GM19025 (cell line): Measurements from ENCODE around the gene KRTAP5-5.
"Not testable (repeated sequence)": the region's sequence is repeated elsewhere in the genome, so short reads cannot be mapped to it uniquely, and the experiment has no call there.

ENCODE experiments used
- ATAC-seq: cut with Tn5 transposase; IDR thresholded peaks from one replicate; pipeline ENCODE4 v1.9.1; 2021; ENCODE audit warnings: mild to moderate bottlenecking, low read depth, moderate library complexity; ENCODE audit not compliant: unreplicated experiment

KRTAP5-5 gene

DNA sequence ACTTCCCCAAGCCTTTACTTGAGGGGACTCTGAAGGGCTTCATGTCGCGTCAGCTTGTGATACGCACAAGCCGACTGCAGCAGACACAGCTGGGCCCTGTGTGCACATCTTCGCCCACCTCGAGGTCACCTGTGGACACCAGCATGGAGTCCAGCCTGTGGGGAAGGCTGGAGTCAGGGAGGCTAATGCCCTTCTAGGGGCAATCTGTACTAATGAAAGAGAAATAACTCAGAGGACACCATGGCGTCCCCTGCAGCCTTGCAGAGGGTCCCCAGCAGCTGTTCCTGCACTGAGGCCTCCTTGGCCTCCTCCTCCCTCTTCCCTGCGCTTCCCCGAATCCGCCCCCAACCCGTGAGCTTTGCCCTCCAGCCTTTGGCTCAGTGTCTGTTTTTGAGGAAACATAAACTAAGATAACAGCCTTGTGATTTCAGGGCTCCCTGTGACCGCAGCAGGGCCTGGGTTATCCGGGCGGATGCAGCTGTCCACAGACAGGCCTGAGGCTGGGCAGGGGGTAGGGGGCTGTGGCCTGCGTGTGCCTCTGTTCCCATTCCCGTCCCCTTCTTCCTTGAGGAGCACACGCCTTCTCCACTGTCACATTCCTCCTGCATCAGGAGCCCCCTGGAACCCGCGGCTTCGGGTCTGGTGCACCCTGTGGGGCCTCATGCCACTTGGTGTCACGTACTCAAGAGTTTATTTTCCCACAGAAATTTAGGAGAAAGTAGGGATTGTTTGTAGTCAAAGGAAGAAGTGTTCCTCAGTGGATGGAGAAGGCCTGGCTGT lies 25.0 kb downstream of the KRTAP5-5 start:
- ATAC-seq: no peak

DNA sequence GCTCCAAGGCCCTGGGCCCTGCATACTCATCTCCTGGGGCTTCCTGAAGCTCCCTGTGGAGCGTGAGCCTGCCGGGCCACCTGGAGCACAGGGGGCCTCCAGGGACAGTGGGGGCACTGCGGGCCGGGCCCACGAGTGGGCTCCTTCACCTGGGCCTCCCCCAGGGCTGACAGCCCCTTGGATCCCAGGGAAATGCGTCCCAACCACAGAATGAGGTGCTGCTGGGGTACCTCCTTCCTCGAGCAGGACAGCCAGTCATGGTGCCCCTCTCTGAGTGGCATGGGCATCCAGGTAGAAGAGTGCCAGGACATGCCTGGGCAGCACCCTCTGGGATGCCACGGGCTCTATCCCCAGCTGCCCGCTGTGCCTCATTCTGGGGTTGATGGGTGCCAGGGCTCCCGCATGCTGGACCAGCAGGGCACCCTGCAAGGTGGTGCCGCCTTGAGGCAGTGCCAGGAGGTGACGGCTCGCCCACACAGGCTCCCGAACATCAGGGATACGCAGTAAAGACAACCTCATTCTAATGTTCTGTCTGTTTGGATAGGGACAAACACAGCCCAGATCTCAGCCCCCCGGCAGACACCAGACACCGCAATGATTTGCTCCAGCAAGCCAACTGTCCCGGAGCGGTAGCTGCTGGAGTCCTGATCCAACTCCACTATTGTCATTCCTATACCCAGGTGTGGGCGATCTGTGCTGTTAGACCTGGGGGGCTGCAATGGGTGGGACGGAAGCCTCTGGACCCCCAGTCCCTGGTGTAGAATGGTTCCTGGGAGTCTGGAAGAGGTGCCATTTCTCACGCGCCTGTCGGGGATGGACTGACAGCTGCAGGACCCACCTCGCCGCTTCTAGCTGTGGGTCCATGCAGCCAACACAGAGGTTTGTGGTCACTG lies 25.8 kb downstream of the KRTAP5-5 start:
- ATAC-seq: no peak

DNA sequence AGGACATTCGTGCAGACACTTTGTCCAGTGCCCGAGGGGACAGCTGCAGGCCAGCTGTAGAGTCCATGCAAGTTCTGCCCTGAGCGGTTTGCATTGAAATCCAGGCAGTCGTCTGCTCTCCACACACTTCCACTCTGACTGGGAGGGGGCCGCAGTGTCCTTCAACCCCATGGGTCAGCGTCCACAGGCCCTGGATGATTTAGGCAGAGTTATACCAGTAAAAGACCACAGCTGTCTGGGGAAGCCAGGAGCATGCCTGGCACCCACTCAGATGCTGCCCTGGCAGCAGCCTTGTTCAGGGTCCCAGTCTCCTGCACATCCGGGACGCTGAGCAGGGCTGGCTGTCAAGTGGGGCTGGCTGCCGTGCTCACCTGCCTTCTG lies 26.5 kb downstream of the KRTAP5-5 start:
- ATAC-seq: no peak

DNA sequence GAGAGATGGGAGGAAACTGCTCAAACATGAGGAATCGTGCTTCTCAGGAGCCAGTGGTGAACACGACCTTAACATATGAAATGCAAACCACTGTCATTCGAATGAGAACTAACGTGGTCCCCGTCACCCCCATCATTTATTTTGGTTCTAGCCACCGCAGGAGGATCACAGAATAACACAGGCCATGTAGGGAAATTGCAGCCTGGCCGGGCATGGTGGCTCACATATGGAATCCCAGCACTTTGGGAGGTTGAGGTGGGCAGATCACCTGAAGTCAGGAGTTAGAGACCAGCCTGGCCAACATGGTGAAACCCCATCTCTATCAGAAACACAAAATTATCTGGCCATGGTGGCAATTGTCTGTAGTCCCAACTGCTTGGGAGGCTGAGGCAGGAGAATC lies 27.1 kb downstream of the KRTAP5-5 start:
- no peak for ATAC-seq

DNA sequence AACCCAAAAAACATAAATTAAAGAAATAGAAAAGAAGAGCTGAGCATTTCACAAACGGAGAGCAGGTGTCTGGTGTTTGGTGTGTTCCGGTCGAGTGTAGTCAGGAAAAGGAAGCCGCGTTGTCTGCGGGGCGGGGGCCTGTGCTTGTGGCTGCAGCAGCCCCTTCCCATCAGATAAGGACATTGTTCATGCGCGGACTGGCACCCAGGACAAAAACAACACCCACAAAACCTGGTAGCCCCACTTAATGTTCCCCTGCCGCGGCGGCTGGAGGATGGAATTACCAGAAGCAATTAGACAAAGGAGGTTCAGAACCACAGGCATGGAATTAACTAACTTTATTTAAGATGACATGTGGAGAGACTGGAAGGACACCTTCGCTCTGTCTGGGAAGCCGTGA lies 29.9 kb downstream of the KRTAP5-5 start:
- ATAC-seq: no peak

DNA sequence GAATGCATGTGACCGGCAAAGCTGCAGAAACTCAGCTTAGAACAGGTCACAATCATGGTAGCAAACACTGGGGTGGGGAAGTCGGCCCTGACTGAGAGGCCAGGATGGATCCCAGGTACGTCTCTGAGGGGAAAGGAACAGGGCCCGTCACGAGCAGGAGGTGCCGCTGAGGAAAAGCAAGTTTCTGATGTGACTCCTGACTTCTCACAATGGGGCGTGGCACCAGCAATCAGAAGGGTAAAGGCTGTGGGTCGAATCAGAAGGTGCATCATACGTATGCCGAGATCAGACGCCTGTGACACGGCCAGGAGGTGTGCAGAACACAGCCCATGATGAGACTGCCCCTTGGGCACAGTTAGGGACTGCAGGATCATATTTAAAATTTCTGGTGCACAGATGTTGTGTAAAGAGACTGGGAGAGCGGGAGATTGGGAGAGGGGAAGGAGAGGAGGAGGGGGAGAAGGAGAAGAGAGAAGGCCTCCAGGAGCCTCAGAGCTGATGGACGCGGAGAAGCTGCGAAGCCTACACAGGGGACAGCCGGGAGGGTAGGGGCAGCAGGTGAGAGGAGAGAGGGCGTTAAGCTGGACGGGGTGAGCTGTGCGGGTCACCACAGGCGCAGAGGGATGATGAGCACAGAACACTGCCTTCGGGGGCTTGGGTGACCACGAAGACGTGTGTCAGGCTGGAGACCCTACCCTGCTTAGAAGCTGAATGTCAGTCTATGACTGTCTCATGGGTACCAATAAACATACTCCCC lies 30.7 kb downstream of the KRTAP5-5 start:
- ATAC-seq: no peak

DNA sequence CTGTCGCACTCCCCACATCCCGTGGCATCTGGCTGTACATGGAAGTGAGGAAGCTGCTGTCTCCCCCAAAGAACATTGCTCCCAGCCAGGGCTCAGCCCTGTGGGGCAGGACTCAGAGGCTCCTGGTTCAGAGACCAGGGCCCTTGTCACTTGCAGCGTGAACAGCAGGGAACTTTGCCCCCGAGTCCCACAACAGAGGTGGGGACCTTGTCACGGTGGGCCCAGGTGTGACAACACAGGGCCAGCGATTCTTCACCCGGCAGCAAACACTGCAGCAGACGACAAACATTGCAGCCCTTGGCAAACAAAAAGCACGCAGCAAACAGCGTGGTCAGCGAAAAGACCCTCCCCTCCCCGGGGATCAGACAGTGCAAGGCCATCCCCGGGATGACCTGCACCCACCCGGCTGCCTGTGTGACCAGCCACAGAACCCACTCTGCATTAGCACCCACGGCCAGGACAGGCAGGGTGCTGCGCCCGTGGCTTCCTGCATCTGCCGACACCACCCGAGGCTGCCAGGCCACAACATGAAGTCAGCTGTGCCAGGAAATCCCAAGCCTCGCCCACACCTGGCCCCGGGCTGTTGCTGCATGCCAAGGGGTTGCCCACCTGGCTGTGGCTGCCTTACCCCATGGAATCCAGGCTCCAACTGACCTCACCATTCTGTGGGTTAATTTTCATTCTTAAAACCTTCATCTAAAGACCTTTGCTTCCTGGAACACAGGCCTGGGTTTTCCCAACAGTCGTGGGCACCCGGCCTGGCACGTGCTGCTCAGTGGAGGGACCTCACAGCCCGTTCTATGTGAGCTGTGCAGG lies 32.1 kb downstream of the KRTAP5-5 start:
- not testable (repeated sequence) for ATAC-seq

DNA sequence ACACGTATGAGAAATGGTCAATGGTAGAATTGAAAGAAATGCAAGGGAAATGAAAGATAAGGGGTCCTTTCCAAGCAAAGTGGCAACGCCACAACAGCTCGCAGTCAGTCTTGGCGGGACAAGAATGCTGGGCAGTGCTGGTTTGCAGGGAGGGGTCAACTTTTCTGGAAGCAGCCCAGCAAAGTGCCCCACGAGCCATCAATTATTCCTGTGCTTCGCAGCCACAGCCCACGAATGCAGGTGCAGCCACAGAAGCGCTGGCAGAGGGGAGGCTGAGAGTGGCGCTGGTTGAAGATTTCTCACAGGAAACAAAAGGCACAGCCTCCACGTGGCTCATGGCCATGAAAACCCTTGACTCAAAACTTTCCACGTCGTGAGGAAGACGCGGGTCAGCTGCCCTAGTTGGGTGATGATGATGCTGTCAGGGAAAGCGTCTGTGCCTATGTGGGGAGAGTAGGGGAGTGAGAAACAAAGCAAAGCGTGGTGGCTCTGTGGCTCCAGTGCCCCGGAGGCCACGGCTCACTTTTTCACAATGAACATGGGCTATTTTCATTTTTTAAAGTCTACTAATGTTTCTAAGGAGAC lies 33.2 kb downstream of the KRTAP5-5 start:
- not testable (repeated sequence) for ATAC-seq

DNA sequence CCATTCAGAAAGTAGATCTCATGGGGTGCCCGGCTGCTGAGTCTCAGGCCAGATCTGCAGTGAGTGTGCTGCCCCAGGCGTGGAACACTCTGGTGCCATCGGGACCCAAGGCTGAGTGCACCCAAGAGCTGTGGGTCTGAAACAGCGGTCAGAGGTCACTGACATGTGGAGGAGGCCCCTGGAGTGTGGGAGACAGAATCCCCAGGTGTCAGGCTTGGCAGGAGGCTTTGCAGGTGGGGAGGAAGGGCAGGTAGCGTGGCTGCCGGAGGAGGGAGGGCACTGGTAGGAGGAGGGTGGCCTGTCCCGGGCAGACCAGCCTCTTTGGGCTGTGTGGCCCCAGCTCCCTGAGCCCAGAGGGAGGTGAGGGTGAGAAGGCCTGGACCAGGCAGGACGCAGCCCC lies 35.7 kb downstream of the KRTAP5-5 start:
- no peak for ATAC-seq

DNA sequence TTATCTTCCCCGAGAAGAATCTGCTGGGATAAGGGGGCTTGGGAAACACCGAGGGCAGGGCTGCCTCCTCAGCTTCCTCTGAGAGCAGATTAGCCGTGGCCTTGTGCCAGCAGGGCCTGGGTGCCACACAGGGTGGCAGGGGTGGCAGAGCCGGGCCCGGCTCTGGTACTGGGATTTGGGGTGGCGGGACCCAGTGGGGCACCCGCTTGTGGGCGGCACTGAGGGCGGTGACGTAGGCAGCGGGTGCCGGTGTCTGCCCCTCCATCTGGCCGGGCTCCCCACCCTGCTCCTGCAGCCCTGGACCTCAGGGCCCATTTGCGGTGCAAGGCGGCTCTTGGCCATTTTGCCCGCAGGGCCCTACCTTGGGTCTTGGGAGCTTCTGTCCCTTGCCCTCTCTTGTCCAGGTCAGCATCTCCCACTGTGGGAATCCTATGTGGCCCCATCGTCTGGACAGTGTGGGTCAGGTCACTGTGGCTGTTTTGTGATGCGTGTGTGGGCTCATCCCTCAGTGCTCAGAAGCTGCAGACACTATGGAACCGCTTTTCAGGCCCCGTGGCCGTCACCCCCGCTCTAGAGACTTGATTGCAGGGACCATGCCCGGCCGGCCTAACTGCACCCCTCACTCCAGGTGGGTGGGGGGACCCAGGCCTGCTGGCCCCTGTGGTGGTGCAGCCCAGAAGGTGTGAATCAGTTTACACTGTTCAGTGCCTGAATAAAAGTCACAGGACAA lies 37.7 kb downstream of the KRTAP5-5 start:
- ATAC-seq: no peak

DNA sequence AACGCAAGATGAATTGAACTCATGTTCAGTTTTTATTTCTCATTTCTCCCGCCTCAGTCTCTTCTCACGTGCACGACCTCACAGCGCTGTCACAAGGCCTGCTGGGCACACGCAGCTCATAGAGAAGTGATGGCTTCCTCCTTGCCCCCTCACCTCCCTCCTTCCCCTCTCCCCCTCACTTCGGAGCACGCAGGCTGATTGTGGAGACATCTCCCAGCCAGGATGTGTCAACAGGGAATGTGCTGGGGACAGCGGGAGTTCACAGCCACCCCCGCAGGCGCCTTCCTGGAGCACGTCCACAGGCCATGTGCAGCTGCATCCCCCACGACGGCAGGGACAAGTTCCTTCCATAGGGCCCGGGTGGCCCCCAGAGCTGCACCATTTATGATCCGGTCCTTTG lies 38.3 kb downstream of the KRTAP5-5 start:
- no peak for ATAC-seq

DNA sequence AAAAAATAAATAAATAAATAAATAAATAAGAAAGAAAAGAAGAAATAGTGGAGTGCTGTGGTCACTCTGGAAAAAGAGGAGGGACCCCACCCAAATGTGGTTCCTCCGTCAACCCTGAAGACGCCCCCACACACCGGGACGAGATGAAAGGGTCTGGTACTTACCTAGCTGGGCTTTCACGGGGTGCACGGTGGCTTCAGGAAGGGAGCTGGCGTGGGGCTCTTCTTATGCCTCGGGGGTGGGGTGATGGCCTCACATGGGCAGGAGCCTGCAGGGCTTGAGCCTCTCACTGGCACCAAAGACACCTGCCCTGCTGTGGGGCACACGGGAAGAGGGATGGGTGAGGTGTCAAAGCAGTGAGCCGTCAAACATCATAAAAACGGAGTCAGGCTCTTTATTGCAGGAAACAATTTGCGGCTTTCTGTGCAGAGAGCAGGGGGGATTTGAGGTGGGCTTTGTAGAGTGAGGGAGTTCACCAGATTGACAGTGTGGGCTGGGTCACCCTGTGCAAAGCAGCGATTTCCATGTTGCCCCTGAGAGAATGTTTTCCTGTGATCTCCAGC lies 39.4 kb downstream of the KRTAP5-5 start:
- ATAC-seq: no peak

DNA sequence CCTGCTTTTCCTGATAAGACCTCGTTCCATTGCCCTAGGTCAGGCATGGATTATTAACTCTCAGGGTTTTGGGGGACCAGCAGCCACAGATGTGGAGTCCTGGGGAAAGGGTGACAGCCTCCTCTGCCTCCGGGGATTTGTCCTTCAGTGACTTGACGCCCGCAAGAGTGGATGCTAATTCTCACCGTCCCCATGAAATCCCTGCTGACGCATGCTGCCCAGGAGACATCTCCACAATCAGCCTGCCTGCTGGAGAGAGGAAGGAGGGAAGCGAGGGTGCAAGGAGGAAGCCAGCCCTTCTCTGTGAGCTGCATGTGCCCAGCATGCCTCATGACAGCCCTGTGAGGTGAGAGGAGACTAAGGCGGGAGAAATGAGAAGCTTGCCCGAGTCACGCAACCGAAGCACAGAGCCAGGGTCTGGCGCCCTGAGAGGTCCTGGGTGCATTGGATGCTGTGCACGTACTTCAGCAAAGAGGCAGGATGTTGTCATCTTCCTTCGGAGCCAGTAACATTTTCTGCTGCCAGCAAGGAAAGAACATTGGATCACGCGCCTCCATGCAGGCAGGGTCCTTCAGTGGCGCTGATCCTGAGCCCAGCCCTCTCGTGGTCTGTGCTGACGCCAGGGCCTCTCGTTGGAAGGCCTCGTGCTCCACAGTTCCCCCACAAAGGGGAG lies 40.1 kb downstream of the KRTAP5-5 start:
- no peak for ATAC-seq

DNA sequence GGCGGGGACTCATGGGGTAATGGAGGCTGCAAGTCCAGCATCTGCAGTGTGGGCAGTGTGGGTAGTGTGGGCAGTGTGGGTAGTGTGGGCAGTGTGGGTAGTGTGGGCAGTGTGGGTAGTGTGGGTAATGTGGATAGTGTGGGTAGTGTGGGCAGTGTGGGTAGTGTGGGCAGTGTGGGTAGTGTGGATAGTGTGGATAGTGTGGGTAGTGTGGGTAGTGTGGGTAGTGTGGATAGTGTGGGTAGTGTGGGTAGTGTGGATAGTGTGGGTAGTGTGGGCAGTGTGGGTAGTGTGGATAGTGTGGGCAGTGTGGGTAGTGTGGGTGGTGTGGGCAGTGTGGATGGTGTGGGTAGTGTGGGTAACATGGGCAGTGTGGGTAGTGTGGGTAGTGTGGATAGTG lies 40.9 kb downstream of the KRTAP5-5 start:
- not testable (repeated sequence) for ATAC-seq

DNA sequence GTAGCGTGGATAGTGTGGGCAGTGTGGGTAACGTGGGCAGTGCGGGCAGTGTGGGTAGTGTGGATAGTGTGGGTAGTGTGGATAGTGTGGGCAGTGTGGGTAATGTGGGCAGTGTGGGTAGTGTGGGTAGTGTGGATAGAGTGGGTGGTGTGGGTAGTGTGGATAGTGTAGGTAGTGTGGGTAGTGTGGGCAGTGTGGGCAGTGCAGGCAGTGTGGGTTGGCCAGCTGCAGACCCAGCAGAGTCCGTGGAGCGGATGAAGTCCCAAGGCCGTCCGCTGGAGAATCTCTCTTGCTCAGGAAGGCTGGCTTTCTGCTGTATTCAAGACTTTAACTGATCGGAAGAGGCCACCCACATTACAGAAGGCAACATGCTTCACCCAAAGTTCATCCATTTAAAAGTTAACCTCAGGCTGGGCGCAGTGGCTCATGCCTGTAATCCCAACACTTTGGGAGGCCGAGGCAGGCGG lies 41.4 kb downstream of the KRTAP5-5 start:
- ATAC-seq: no peak

DNA sequence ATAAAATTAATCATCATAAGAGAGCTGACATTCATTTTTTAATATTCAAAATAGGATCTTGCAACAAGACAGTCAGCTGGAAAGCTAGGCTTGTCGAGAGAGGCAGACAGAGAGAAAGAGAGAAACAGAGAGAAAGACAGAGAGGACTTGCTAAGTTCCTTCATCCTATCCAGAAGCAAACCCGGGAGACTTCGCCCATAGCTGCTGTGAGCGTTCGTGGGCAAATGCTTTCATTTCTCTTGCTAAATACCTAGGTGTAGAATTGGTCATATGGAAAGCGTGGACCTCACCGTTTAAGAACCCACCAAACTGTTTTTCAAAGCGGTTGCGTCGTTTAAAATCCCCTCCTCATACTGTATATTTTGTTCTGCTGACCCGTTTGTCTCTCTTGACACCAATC lies 42.1 kb downstream of the KRTAP5-5 start:
- no peak for ATAC-seq

DNA sequence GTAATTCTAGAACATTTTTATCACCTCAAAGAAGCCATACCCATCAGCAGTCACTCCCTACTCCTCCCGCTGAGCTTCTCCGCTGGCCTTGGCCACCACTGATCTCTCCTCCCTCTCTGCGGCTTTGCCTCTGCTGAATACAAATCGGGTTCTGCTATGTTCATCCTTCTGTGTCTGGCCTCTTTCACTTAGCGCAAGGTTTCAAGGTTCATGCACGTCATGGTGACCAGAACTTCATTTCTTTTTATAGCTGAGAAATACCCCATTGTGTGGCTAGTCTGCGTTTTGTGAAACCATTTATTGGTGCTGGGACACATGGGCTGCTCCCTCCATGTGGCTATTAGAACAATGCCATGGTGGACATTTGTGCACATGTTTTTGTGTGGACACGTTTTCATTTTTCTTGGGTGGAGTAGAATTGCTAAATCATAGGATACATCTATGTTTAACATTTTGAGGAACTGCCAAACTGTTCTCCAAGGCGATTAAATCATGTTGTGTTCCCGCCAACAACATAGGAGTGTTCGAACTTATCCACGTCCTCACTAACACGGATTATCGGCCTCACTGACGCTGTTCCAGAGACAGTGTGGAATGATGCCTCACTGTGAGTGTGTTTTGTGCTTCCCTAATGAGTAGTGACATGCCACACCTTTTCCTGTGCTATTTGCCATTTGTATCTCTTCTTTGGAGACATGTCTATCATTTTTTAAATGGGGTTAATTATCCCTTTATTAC lies 43.2 kb downstream of the KRTAP5-5 start:
- ATAC-seq: no peak
